Measurements from ENCODE around the gene AIFM3. TPM values are rescaled to one million over a fixed set of nuclear protein-coding genes. Genes with fewer than 3 reads are reported as not detected.

The AIFM3 gene
- total RNA-seq, 1 donor from 2014 or later, result 5.7 TPM

- intact Hi-C loops (cut with DNase I), result no loop called here
- H3K27me3 ChIP-seq, result no peaks in the 10 kb centered on the region
- no peak for DNase-seq
- peaks cover 7% of the 10 kb centered on the region for H3K36me3 ChIP-seq
- ATAC-seq, result peak; percentile 1
- no peaks in the 10 kb centered on the region for H3K9me3 ChIP-seq
- peak overlapping the region; percentile 86 for H3K4me3 ChIP-seq
- H3K27ac ChIP-seq, result peak overlapping the region; percentile 91
- no peak for TF ChIP-seq CTCF (IDR thresholded peaks at IDR 0.05)
- H3K4me1 ChIP-seq, result peaks cover 22% of the 10 kb centered on the region
Measured at GRCh38 chr22:20982563-20982882, 15.5 kb downstream of the AIFM3 start.

GRCh38 chr22:20983081-20983771 lies 16.2 kb downstream of the AIFM3 start:
- no peak for TF ChIP-seq CTCF (IDR thresholded peaks at IDR 0.05)
- H3K27ac ChIP-seq, result peak overlapping the region; percentile 91
- intact Hi-C loops (cut with DNase I), result no loop called here
- H3K9me3 ChIP-seq, result no peaks in the 10 kb centered on the region
- H3K36me3 ChIP-seq, result peaks cover 14% of the 10 kb centered on the region
- H3K4me3 ChIP-seq, result peak overlapping the region; percentile 86
- H3K27me3 ChIP-seq, result no peaks in the 10 kb centered on the region
- H3K4me1 ChIP-seq, result peaks cover 22% of the 10 kb centered on the region
- ATAC-seq (no peak), DNase-seq (no peak)

GRCh38 chr22:20985720-20986119 lies 18.7 kb downstream of the AIFM3 start:
- Histone ChIP-seq H3K9me3 (no peaks in the 10 kb centered on the region), H3K4me3 (no peak overlapping the region), H3K27ac (no peak overlapping the region), H3K4me1 (peaks cover 14% of the 10 kb centered on the region), H3K27me3 (no peaks in the 10 kb centered on the region), H3K36me3 (peaks cover 16% of the 10 kb centered on the region)
- ATAC-seq (no peak), DNase-seq (no peak)
- TF ChIP-seq CTCF (IDR thresholded peaks at IDR 0.05), result no peak
- intact Hi-C loops (cut with DNase I), result no loop called here

GRCh38 chr22:20986365-20986764 lies 19.3 kb downstream of the AIFM3 start:
- Histone ChIP-seq H3K27me3 (no peaks in the 10 kb centered on the region), H3K36me3 (peaks cover 18% of the 10 kb centered on the region), H3K4me3 (no peak overlapping the region), H3K27ac (no peak overlapping the region), H3K9me3 (no peaks in the 10 kb centered on the region), H3K4me1 (peaks cover 9% of the 10 kb centered on the region)
- intact Hi-C loops (cut with DNase I), result no loop called here
- no peak for TF ChIP-seq CTCF (IDR thresholded peaks at IDR 0.05)
- no peak for ATAC-seq
- DNase-seq, result no peak

GRCh38 chr22:20987375-20987774 lies 20.3 kb downstream of the AIFM3 start:
- Histone ChIP-seq H3K9me3 (no peaks in the 10 kb centered on the region), H3K36me3 (peaks cover 29% of the 10 kb centered on the region), H3K27ac (no peak overlapping the region), H3K4me3 (no peak overlapping the region), H3K4me1 (peaks cover 7% of the 10 kb centered on the region), H3K27me3 (no peaks in the 10 kb centered on the region)
- no peak for TF ChIP-seq CTCF (IDR thresholded peaks at IDR 0.05)
- intact Hi-C loops (cut with DNase I), result no loop called here
- DNase-seq (no peak), ATAC-seq (no peak)
